Left renal pelvis (tissue), 4 donors: ENCODE data around the gene TFAP2B. TPM values are rescaled to one million over a fixed set of nuclear protein-coding genes. Genes with fewer than 3 reads are reported as not detected.
A peak's percentile ranks its signal among the peaks of the same experiment; 100 is the strongest.

Experiments used
- DNase-seq, 4 donors: peaks; one replicate each; pipeline ENCODE4 v3.0.0-alpha.2; 2013; ENCODE audit warnings: low read depth in 4 of 4, low spot score in 3 of 4
- polyA plus RNA-seq, 4 donors: library from polyadenylated mRNA; unstranded; fragments of 120-200 nt; gene quantifications; one replicate each; pipeline ENCODE4 v1.2.1, GENCODE V29; 2013; ENCODE audit not compliant: insufficient read length in 4 of 4

The TFAP2B gene
- polyA plus RNA-seq = 10 to 100 TPM in 3 of 4 donors, under 1 TPM in 1; 0.42 to 17.0 (median 12.9) TPM

- no peak for DNase-seq
Observed at GRCh38 chr6:50818673-50819072, at the start of gene TFAP2B. TFAP2B (plus strand) TSS chr6:50818871; CDS start chr6:50818892, 21 bp downstream.

DNA sequence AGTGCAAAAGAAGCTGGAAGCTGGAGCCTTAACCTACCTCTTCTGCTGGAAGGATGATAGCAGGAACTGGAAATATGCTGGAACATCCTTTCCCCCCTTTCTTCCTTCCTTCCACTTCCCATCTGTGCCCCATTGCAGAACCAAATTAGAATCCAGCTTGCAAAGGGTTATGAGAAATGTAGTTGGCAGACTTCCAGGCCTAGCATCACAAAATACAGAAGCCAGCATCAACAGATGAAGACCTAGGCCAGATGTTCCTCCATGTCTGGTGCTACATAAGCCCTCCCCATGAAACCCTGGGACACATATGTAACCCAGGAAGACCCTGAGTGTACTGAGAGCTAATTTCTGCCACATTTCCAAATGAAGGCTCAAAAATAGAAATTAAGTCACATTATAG is 40.0 kb upstream of the TFAP2B start:
- no peak for DNase-seq

DNA sequence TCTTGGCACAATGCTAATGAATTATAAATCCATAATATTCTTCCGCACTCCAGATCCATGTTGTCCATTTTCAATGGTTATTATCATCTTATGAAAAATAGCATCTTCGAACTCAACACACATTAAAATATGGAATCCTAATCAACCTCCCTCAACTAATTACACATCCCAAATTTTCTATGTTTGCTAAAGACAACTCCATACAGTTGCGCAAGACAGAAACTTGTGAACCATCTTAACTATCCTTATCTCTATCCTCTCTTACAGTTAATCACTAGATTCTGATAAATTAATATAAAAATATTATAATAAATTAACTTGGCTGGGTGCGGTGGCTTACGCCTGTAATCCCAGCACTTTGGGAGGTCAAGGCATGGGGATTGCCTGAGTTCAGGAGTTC is 38.3 kb upstream of the TFAP2B start:
- no peak for DNase-seq

DNA sequence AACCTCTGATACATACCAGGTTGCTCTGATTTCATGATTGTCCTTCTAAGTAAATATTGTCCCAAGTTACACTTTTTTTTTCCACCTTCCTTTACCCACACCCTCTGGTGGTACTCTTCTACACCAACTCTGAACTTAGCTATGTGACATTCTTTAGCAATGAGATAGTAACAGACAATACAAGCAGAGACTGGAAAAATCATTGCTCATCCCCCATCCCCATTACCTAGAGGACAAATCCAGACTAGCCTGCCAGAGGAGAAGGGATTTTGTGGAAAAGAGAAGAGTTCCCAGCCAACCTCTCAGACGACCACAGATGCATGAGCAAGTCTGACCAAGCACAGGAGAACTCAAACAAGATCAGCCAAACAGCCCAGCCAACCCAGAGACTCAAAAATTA is 32.8 kb upstream of the TFAP2B start:
- DNase-seq = no peak

GRCh38 chr6:50791900-50792508 is 26.7 kb upstream of the TFAP2B start:
- DNase-seq = peak in 2 of 4 donors; percentile 8 to 11

GRCh38 chr6:50792771-50793170 is 25.9 kb upstream of the TFAP2B start:
- no peak for DNase-seq

- DNase-seq = no peak
Observed at GRCh38 chr6:50795574-50795973, 23.1 kb upstream of the TFAP2B start.

GRCh38 chr6:50804283-50804682 is 14.4 kb upstream of the TFAP2B start:
- DNase-seq = no peak

GRCh38 chr6:50807035-50807434 is 11.6 kb upstream of the TFAP2B start:
- DNase-seq = no peak

DNA sequence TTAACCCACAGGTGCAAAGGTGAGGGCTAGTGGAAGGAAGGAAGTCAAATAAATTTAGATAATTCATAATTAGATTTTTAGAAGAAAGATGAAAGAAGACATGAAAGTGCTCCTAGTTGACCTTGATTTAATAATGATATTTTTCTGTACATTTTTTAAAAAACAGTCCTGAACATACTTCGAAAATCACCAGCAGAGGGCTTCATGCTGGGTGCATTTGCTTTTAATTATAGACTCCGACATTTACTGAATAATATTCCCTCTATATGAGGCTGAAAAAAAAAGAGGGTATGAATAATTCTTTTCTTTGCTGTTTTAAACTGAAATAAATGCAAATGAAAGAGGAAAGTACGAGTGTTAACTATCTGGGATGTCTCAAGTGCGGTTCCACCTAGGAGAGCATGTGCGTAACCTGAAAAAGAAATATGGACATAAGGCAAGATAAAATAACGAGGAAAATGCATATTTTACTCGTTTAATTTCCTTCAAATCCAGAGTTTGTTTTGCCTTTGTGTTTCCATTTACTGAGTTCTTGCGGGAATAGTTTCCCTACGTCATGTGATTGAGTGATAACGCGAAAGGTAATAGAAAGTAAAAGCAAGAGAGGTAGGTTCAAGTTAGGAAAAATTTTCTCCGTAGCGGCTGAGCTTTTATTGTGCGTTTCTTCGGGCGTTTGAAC is 3.1 kb upstream of the TFAP2B start:
- no peak for DNase-seq

DNA sequence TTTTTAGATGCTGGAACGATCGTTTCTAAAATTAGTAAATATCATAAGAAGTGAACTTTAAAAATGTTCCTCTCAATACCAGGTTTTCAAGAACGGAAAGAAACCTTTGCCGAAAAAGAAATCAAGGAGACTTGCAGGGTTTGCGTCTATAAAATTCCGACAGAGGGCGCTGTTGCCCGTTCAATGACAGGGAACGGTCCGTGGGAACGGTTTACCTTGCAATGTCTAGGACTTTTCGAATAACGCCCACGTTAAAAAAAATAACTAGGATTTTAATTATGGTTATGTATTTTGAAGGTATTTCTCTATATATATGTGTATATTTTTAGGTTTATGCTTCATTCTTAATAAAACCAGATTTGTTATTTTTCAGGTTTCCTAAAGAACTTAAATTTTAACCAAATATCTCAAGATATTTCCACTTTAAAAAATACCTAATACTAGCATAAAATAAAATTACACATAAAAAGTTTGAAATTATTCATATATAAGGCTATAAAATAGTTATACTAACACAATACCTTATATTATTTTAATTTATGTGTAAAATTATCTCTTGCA is 2.5 kb upstream of the TFAP2B start:
- DNase-seq = peak in 3 of 4 donors; percentile 64 to 68 (median 67)

DNA sequence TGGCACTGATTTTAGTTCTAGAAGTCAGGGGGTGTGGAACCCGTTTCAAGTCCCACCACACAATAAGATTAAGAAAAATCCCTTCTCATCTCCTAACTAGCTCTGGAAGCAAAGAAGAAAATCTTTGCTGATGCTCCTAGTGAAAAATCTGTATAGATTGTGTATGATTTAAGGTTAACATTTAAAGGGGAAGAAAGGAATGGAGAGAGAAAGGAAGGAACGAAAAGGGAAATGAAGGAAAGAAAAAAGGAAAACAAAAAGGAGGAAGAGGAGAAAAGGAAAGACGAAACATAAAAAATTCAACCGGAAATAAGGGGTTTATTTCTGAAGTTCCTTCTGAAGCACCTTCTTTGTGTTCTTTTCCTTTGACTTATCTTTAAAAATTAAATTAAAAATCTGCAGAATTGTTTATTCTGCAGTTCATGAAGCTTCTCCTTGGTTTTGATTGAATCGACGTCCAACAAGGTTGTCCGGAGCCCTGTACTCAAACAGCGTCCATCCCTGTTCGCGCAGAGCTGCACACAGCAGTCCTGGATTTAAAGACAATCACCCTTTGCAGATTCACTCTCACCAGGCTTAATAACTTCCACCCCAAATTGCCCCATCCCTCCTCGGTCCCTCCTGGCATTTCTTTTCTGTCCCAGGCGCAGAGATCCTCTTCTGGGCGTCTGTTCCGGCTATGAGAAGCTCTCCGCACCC is 1.6 kb upstream of the TFAP2B start:
- DNase-seq = no peak

- DNase-seq = no peak
Observed at GRCh38 chr6:50817646-50817950, 1.1 kb upstream of the TFAP2B start.

- no peak for DNase-seq
Observed at GRCh38 chr6:50818020-50818419, 651 bp upstream of the TFAP2B start.

- no peak for DNase-seq
Observed at GRCh38 chr6:50819466-50819903, 814 bp downstream of the TFAP2B start.

DNA sequence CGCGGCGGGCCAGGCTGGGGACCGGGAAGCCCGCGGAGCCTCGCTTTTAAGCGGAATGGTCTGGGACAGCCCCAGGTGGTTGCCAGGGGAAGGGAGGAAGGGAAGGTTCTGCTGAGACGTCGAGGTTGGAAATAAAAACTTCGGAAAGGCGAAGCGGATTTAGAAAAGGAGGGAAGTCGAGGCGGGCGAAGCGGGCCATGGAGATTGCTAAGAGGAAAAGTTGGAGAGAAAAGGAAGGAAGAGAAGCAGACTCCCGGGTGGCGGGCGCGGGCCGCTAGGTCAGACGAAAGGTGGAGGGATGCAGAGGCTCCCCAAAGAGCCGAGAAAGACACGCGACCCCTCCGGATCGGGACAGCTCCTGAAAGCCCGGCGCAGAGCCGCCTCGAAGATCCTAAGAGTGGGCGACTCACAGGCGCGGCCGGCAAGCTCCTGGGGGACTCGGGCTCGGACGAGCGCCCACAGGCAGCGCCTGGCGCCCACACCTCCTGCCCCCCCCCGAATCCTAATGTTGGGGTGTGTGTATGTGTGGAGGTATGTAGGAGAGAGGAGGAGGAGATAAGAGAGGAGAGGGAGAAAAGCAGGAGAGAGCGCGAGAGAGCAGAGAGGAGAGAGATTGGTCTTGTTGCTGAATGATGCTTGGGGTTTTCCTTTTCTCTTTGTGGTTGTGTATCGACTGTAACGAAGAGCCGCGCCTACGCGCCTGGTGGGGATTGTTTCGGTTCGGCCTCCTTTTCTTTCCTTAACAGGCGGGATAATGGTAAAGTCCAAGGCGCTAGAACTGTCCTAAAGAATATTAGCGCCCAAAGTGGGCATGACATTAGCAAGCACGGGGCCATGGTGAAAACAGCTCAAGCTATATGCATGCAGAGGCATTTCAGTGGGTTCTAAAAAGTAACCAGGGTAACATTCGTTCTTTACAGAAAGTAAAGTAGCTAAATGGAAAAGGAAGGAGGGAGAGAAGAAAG is 1.5 kb downstream of the TFAP2B start:
- DNase-seq = no peak

DNA sequence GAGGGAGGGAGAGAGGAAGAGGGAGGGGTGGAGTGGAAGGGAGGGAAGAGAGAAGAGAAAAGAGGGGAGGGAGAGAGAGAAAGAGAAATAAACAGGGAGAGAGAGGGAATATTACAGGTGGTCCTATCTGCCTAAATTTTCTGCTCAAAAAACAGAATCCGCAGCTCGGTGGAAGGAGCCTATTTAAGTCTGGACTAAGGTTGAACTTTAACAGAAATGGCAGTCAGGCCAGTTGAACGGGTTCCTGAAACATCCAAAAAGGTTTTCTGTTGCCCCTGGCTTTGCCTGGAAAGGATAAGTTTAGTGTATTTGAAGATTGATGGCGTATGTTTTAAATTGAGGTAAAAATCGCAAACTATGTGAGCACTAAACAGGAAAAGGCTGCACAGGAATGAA is 2.2 kb downstream of the TFAP2B start:
- DNase-seq = no peak

DNA sequence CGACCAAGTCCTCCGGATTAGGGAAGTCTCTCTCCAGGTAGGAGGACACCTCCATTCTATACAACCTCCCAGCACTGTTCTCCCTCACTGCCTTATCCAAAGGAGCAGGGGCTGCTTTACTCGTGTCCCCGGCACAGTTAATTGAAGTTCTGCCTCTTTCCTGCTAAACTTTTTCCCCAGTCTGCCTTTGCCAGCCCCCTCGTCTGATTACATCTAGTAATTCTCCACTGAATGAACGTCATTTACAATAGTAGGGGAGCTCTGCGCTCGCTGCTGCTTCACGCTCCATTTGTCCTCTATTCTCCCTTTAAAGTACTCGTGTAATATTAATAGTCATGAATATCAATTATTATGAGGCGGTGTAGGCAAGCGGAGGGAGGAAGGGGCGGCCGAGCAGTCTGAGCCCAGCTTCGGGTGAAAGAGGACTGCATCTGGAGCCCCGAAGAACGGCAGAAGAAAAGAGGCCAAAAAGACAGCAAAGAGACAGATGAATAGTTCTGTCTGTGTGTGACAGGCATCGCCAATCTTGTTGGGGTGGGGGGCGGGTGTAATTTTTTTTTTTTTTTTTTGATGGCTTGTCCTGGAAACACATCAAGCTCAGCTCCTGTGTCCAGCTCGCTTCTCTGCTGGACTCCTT is 2.9 kb downstream of the TFAP2B start:
- DNase-seq = no peak

GRCh38 chr6:50822078-50822476 is 3.4 kb downstream of the TFAP2B start:
- DNase-seq = no peak
